Thyroid gland (tissue), 4 donors: ENCODE results near the gene CLSTN2.

ENCODE experiments used
- POLR2A ChIP-seq, 2 donors: fragments of 450-650 bp; IDR thresholded peaks; one replicate each; pipeline ENCODE4 v1.6.1; 2017; ENCODE audit warnings: antibody characterized with exemption in 2 of 2, mild to moderate bottlenecking in 2 of 2, moderate library complexity in 1 of 2
- TF ChIP-seq, protein P1 (sequence below), 6 experiments: fragments of 200-600 bp in 3 of 6; fragments of 450-650 bp in 3 of 6; sonication (generic) in 3 of 6; IDR thresholded peaks; one replicate each; pipeline ENCODE4 v1.5.1; 2016 to 2019; ENCODE audit warnings: antibody characterized with exemption in 6 of 6, mild to moderate bottlenecking in 2 of 6, inconsistent platforms in 1 of 6, moderate library complexity in 1 of 6

- TF ChIP-seq, protein P1, sequence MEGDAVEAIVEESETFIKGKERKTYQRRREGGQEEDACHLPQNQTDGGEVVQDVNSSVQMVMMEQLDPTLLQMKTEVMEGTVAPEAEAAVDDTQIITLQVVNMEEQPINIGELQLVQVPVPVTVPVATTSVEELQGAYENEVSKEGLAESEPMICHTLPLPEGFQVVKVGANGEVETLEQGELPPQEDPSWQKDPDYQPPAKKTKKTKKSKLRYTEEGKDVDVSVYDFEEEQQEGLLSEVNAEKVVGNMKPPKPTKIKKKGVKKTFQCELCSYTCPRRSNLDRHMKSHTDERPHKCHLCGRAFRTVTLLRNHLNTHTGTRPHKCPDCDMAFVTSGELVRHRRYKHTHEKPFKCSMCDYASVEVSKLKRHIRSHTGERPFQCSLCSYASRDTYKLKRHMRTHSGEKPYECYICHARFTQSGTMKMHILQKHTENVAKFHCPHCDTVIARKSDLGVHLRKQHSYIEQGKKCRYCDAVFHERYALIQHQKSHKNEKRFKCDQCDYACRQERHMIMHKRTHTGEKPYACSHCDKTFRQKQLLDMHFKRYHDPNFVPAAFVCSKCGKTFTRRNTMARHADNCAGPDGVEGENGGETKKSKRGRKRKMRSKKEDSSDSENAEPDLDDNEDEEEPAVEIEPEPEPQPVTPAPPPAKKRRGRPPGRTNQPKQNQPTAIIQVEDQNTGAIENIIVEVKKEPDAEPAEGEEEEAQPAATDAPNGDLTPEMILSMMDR (IDR thresholded peaks at IDR 0.05), result no peak
- no peak for TF ChIP-seq POLR2A (IDR thresholded peaks at IDR 0.05)
Measured at GRCh38 chr3:140061211-140061610, 126.2 kb downstream of the CLSTN2 start.
